ENCODE data around the gene MYO1A. TPM values are rescaled to one million over a fixed set of nuclear protein-coding genes. Genes with fewer than 3 reads are reported as not detected.

MYO1A gene
- total RNA-seq, 2 experiments from 2014 or later: 0.19 to 0.47 TPM

DNA sequence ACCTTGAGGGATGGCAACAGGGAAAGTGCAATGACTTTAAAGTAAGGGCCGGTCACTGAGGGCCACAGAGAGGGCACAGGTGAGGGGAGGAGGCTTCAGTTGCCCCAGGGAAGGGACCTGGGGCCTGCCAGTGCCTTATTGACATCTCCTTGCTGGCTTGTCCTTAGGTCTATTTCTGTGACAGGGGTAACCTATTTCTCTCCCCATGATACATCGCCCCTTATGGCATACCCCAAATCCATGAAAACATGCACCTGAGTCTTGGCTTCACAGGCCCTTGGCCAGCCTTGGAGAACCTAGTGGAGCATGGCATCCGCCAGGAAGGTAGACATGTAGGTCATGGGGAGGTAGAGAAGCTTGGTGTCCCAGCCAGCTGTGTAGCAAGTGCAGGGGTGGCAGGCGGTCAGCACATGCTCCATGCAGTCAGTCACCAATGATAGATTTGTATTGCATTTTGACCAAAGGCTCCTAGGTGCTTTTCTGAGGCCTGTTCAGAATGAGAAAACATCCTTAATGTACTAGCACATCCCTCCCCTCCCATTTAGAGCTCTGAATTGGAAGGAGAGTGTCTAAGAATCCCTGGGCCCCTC, 68.9 kb downstream of the MYO1A start:
- Histone ChIP-seq H3K4me2 (ENCODE audit: low read length) (no peak overlapping the region), H3K36me3 (ENCODE audit: insufficient read depth, low read length) (no peaks in the 10 kb centered on the region), H3K4me1 (ENCODE audit: insufficient read depth, low read length, poor library complexity, severe bottlenecking) (no peaks in the 10 kb centered on the region), H3K27ac (ENCODE audit: low read depth, low read length, poor library complexity, severe bottlenecking) (no peak overlapping the region), H3K79me2 (ENCODE audit: insufficient read depth, low read depth, low read length) (no peaks in the 10 kb centered on the region), H3K9me2 (ENCODE audit: insufficient read depth, low read length) (no peaks in the 10 kb centered on the region), H3K4me3 (ENCODE audit: low read depth, low read length, poor library complexity, severe bottlenecking) (no peak overlapping the region), H3K9me3 (ENCODE audit: low read length) (no peaks in the 10 kb centered on the region), H4K20me1 (ENCODE audit: insufficient read depth, low read length) (no peaks in the 10 kb centered on the region), H2AFZ (ENCODE audit: low read length) (no peak overlapping the region)
- ChIA-PET CTCF (ENCODE audit: unreplicated experiment) (no interaction called here), POLR2A (no interaction called here)
- no peak for DNase-seq (ENCODE audit: low spot score)
- intact Hi-C loops (cut with micrococcal nuclease; ENCODE audit: unreplicated experiment): no loop called here
- TF ChIP-seq EZH2phosphoT487 (IDR thresholded peaks at IDR 0.05; ENCODE audit: borderline replicate concordance, low read depth, low read length): no peak
- TF ChIP-seq, protein P1, sequence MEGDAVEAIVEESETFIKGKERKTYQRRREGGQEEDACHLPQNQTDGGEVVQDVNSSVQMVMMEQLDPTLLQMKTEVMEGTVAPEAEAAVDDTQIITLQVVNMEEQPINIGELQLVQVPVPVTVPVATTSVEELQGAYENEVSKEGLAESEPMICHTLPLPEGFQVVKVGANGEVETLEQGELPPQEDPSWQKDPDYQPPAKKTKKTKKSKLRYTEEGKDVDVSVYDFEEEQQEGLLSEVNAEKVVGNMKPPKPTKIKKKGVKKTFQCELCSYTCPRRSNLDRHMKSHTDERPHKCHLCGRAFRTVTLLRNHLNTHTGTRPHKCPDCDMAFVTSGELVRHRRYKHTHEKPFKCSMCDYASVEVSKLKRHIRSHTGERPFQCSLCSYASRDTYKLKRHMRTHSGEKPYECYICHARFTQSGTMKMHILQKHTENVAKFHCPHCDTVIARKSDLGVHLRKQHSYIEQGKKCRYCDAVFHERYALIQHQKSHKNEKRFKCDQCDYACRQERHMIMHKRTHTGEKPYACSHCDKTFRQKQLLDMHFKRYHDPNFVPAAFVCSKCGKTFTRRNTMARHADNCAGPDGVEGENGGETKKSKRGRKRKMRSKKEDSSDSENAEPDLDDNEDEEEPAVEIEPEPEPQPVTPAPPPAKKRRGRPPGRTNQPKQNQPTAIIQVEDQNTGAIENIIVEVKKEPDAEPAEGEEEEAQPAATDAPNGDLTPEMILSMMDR (conservative IDR thresholded peaks at IDR 0.05; ENCODE audit: low read length): no peak
- no TSS peak for BruUV-seq (replicated peaks)

- H3K79me2 ChIP-seq (ENCODE audit: insufficient read depth, low read depth, low read length): no peaks in the 10 kb centered on the region
- no peak overlapping the region for H3K4me3 ChIP-seq (ENCODE audit: low read depth, low read length, poor library complexity, severe bottlenecking)
- no peaks in the 10 kb centered on the region for H3K9me3 ChIP-seq (ENCODE audit: low read length)
- intact Hi-C loops (cut with micrococcal nuclease; ENCODE audit: unreplicated experiment): no loop called here
- no TSS peak for BruUV-seq (replicated peaks)
- POLR2A ChIA-PET: no interaction called here
- no peaks in the 10 kb centered on the region for H4K20me1 ChIP-seq (ENCODE audit: insufficient read depth, low read length)
- DNase-seq (ENCODE audit: low spot score): no peak
- H2AFZ ChIP-seq (ENCODE audit: low read length): no peak overlapping the region
- CTCF ChIA-PET (ENCODE audit: unreplicated experiment): no interaction called here
- TF ChIP-seq, protein P1 (conservative IDR thresholded peaks at IDR 0.05; ENCODE audit: low read length): no peak
- no peak for TF ChIP-seq EZH2phosphoT487 (IDR thresholded peaks at IDR 0.05; ENCODE audit: borderline replicate concordance, low read depth, low read length)
- no peak overlapping the region for H3K4me2 ChIP-seq (ENCODE audit: low read length)
- no peak overlapping the region for H3K27ac ChIP-seq (ENCODE audit: low read depth, low read length, poor library complexity, severe bottlenecking)
- no peaks in the 10 kb centered on the region for H3K9me2 ChIP-seq (ENCODE audit: insufficient read depth, low read length)
- H3K36me3 ChIP-seq (ENCODE audit: insufficient read depth, low read length): no peaks in the 10 kb centered on the region
- no peaks in the 10 kb centered on the region for H3K4me1 ChIP-seq (ENCODE audit: insufficient read depth, low read length, poor library complexity, severe bottlenecking)
These were observed 69.7 kb downstream of the MYO1A start for GRCh38 chr12:56980268-56980667.

DNA sequence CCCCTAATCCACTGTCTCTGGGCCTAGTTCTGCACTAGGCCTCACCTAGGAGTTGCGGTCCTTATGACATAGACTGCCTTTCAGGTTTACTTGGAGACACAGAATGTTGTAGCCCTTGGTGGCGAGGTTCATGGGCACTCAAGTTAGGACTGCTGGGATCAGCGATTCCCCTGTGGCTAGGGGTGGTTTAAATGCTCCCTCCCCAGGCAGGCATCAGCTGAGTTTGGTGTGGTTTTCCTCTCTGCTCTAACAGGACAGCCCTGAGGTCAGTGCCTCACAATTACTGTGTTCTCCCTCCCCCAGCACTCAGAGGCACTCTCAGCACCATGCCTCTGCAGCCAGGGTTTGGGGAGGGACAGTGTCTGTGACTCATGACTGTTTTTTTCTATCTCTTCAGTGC, 70.3 kb downstream of the MYO1A start:
- ChIA-PET POLR2A (no interaction called here), CTCF (ENCODE audit: unreplicated experiment) (no interaction called here)
- no peaks in the 10 kb centered on the region for H3K9me3 ChIP-seq (ENCODE audit: low read length)
- BruUV-seq (replicated peaks): no TSS peak
- no peak overlapping the region for H3K4me2 ChIP-seq (ENCODE audit: low read length)
- H2AFZ ChIP-seq (ENCODE audit: low read length): no peak overlapping the region
- DNase-seq (ENCODE audit: low spot score): no peak
- H3K36me3 ChIP-seq (ENCODE audit: insufficient read depth, low read length): no peaks in the 10 kb centered on the region
- TF ChIP-seq, protein P1 (conservative IDR thresholded peaks at IDR 0.05; ENCODE audit: low read length): no peak
- no peaks in the 10 kb centered on the region for H3K9me2 ChIP-seq (ENCODE audit: insufficient read depth, low read length)
- no peaks in the 10 kb centered on the region for H3K4me1 ChIP-seq (ENCODE audit: insufficient read depth, low read length, poor library complexity, severe bottlenecking)
- H4K20me1 ChIP-seq (ENCODE audit: insufficient read depth, low read length): no peaks in the 10 kb centered on the region
- H3K79me2 ChIP-seq (ENCODE audit: insufficient read depth, low read depth, low read length): no peaks in the 10 kb centered on the region
- intact Hi-C loops (cut with micrococcal nuclease; ENCODE audit: unreplicated experiment): no loop called here
- no peak overlapping the region for H3K4me3 ChIP-seq (ENCODE audit: low read depth, low read length, poor library complexity, severe bottlenecking)
- no peak overlapping the region for H3K27ac ChIP-seq (ENCODE audit: low read depth, low read length, poor library complexity, severe bottlenecking)

Other genes starting within 250 kb of the MYO1A start
- gene SDR9C7, start 115.7 kb downstream of the MYO1A start, total RNA-seq (2014; rRNA removed; shearing (Covaris generic)): not detected in 2 replicates
- gene SDR9C7, start 115.7 kb downstream of the MYO1A start, total RNA-seq (2022): not detected in 2 replicates
- gene RDH16, start 92.5 kb downstream of the MYO1A start, total RNA-seq (2014; rRNA removed; shearing (Covaris generic)): 0.06 and 0.15 TPM in 2 replicates
- 0.13 and 0.41 TPM in 2 replicates for gene RDH16, start 92.5 kb downstream of the MYO1A start, total RNA-seq (2022)
- gene ZBTB39, start 43.6 kb downstream of the MYO1A start, total RNA-seq (2014; rRNA removed; shearing (Covaris generic)): 10.9 TPM in 2 replicates
- 10.0 and 10.7 TPM in 2 replicates for gene ZBTB39, start 43.6 kb downstream of the MYO1A start, total RNA-seq (2022)
- not detected in 2 replicates for gene TAC3, start 33.6 kb downstream of the MYO1A start, total RNA-seq (2014; rRNA removed; shearing (Covaris generic))
- gene TAC3, start 33.6 kb downstream of the MYO1A start, total RNA-seq (2022): not detected in 2 replicates
- gene NEMP1, start 28.7 kb upstream of the MYO1A start, total RNA-seq (2014; rRNA removed; shearing (Covaris generic)): 39.8 and 45.7 TPM in 2 replicates
- 85.2 and 86.3 TPM in 2 replicates for gene NEMP1, start 28.7 kb upstream of the MYO1A start, total RNA-seq (2022)
- gene NAB2, start 39.0 kb upstream of the MYO1A start, total RNA-seq (2014; rRNA removed; shearing (Covaris generic)): 8.5 and 9.6 TPM in 2 replicates
- gene NAB2, start 39.0 kb upstream of the MYO1A start, total RNA-seq (2022): 4.7 and 6.8 TPM in 2 replicates
- gene STAT6, start 61.2 kb upstream of the MYO1A start, total RNA-seq (2014; rRNA removed; shearing (Covaris generic)): 72.3 and 73.6 TPM in 2 replicates
- gene STAT6, start 61.2 kb upstream of the MYO1A start, total RNA-seq (2022): 118 and 128 TPM in 2 replicates
- 1.1 and 2.2 TPM in 2 replicates for gene LRP1, start 78.4 kb upstream of the MYO1A start, total RNA-seq (2014; rRNA removed; shearing (Covaris generic))
- 2.3 and 4.4 TPM in 2 replicates for gene LRP1, start 78.4 kb upstream of the MYO1A start, total RNA-seq (2022)
- gene LRP1-AS, start 97.5 kb upstream of the MYO1A start, total RNA-seq (2014; rRNA removed; shearing (Covaris generic)): not detected in 2 replicates
- not detected in 2 replicates for gene LRP1-AS, start 97.5 kb upstream of the MYO1A start, total RNA-seq (2022)
- gene NXPH4, start 166.7 kb upstream of the MYO1A start, total RNA-seq (2014; rRNA removed; shearing (Covaris generic)): 4.7 and 5.3 TPM in 2 replicates
- 9.8 and 10.5 TPM in 2 replicates for gene NXPH4, start 166.7 kb upstream of the MYO1A start, total RNA-seq (2022)
- 394 and 400 TPM in 2 replicates for gene SHMT2, start 179.6 kb upstream of the MYO1A start, total RNA-seq (2014; rRNA removed; shearing (Covaris generic))
- gene SHMT2, start 179.6 kb upstream of the MYO1A start, total RNA-seq (2022): 415 and 438 TPM in 2 replicates
- 1.4 and 2.5 TPM in 2 replicates for gene STAC3, start 201.1 kb upstream of the MYO1A start, total RNA-seq (2014; rRNA removed; shearing (Covaris generic))
- 6.8 and 7.7 TPM in 2 replicates for gene STAC3, start 201.1 kb upstream of the MYO1A start, total RNA-seq (2022)

Data from OCI-LY7 (cell line).